Activated T-helper 1 cell treated with anti-CD3 and anti-CD28 coated beads, Interleukin-12 subunit alpha, Interleukin-12 subunit beta, Interleukin-2, Interleukin-4 antibody, amounts not matched to agents 30 ng/mL and 10 ng/mL and 1 ng/mL, durations not matched to agents 14 hours and 24 hours and 36 hours (primary cell): ENCODE results near the gene CCNE1. TPM values are rescaled to one million over a fixed set of nuclear protein-coding genes. Genes with fewer than 3 reads are reported as not detected.

ENCODE experiments used
- DNase-seq: peaks from one replicate; pipeline ENCODE4 v3.0.0; 2021; ENCODE audit warnings: low spot score
- H3K27ac Mint-ChIP-seq: one replicate; pipeline ENCODE4 v1.8.0; 2021; ENCODE audit warnings: mild to moderate bottlenecking, mixed read lengths
- H3K27me3 Mint-ChIP-seq: one replicate; pipeline ENCODE4 v1.8.0; 2022; ENCODE audit warnings: mild to moderate bottlenecking, moderate library complexity, mixed read lengths; ENCODE audit not compliant: insufficient read depth
- H3K36me3 Mint-ChIP-seq: one replicate; pipeline ENCODE4 v1.8.0; 2021; ENCODE audit warnings: low read depth, mixed read lengths
- H3K4me1 Mint-ChIP-seq: one replicate; pipeline ENCODE4 v1.8.0; 2021; ENCODE audit warnings: low read depth, mixed read lengths
- H3K4me3 Mint-ChIP-seq: one replicate; pipeline ENCODE4 v1.8.0; 2021; ENCODE audit warnings: mild to moderate bottlenecking, moderate library complexity, mixed read lengths
- H3K9me3 Mint-ChIP-seq: one replicate; pipeline ENCODE4 v1.8.0; 2021; ENCODE audit warnings: mixed read lengths
- intact Hi-C: fragments of 100-400 bp; cut with micrococcal nuclease; formaldehyde crosslinking; loops from one replicate; pipeline ENCODE4 v1.15.1; 2024
- total RNA-seq: library from RNA; stranded (reverse); gene quantifications from 2 replicates; pipeline ENCODE4 v1.2.3, GENCODE V29; 2022

The CCNE1 gene
- total RNA-seq, 1 donor from 2014 or later: 58.4 TPM

GRCh38 chr19:29833614-29834261 lies 21.9 kb downstream of the CCNE1 start:
- intact Hi-C loops: loop anchor here (10.0 kb wide), 3 partner anchors 249 to 1511 kb away; partner anchors contain the start of genes TSHZ3 and UQCRFS1
- Mint-ChIP-seq H3K36me3 (peaks cover 1% of the 10 kb centered on the region), H3K4me3 (no peak overlapping the region), H3K27ac (peak overlapping the region; percentile 52), H3K9me3 (no peaks in the 10 kb centered on the region), H3K27me3 (no peaks in the 10 kb centered on the region), H3K4me1 (peaks cover 72% of the 10 kb centered on the region)
- DNase-seq: no peak

GRCh38 chr19:29834991-29835846 lies 23.4 kb downstream of the CCNE1 start:
- Mint-ChIP-seq H3K9me3 (no peaks in the 10 kb centered on the region), H3K27ac (peak overlapping the region; percentile 44), H3K36me3 (peaks cover 1% of the 10 kb centered on the region), H3K4me1 (peaks cover 74% of the 10 kb centered on the region), H3K27me3 (no peaks in the 10 kb centered on the region), H3K4me3 (no peak overlapping the region)
- intact Hi-C loops: loop anchor here (10.0 kb wide), 3 partner anchors 250 to 1510 kb away; partner anchors contain the start of genes TSHZ3 and UQCRFS1
- DNase-seq: no peak

GRCh38 chr19:29836409-29836825 lies 24.6 kb downstream of the CCNE1 start:
- H3K9me3 Mint-ChIP-seq: no peaks in the 10 kb centered on the region
- peak; percentile 72 for DNase-seq
- peaks cover 69% of the 10 kb centered on the region for H3K4me1 Mint-ChIP-seq
- intact Hi-C loops: loop anchor here (2.0 to 10.0 kb wide), 5 partner anchors 36 to 1508 kb away; partner anchors contain the start of genes TSHZ3 and UQCRFS1
- H3K27me3 Mint-ChIP-seq: no peaks in the 10 kb centered on the region
- peak overlapping the region; percentile 93 for H3K27ac Mint-ChIP-seq
- H3K36me3 Mint-ChIP-seq: peaks cover 1% of the 10 kb centered on the region
- peak overlapping the region; percentile 69 for H3K4me3 Mint-ChIP-seq

GRCh38 chr19:29837448-29837981 lies 25.7 kb downstream of the CCNE1 start:
- H3K9me3 Mint-ChIP-seq: no peaks in the 10 kb centered on the region

GRCh38 chr19:29837996-29838395 lies 26.2 kb downstream of the CCNE1 start:
- H3K9me3 Mint-ChIP-seq: no peaks in the 10 kb centered on the region
- no peak overlapping the region for H3K4me3 Mint-ChIP-seq
- H3K36me3 Mint-ChIP-seq: peaks cover 1% of the 10 kb centered on the region
- H3K27ac Mint-ChIP-seq: peak overlapping the region; percentile 99
- H3K4me1 Mint-ChIP-seq: peaks cover 67% of the 10 kb centered on the region
- H3K27me3 Mint-ChIP-seq: no peaks in the 10 kb centered on the region
- intact Hi-C loops: loop anchor here (1.0 to 10.0 kb wide), 9 partner anchors 7 to 1507 kb away; partner anchors contain the start of genes CCNE1, TSHZ3, UQCRFS1 and URI1
- no peak for DNase-seq

More at GRCh38 chr19:29837448-29837981, 25.7 kb downstream of the CCNE1 start:
- Mint-ChIP-seq H3K27me3 (no peaks in the 10 kb centered on the region), H3K27ac (peak overlapping the region; percentile 99), H3K36me3 (peaks cover 1% of the 10 kb centered on the region), H3K4me1 (peaks cover 68% of the 10 kb centered on the region), H3K4me3 (peak overlapping the region; percentile 77)
- intact Hi-C loops: loop anchor here (1.0 to 10.0 kb wide), 9 partner anchors 8 to 1507 kb away; partner anchors contain the start of genes CCNE1, TSHZ3, UQCRFS1 and URI1
- peak; percentile 64 for DNase-seq

GRCh38 chr19:29840066-29840950 lies 28.5 kb downstream of the CCNE1 start:
- Mint-ChIP-seq H3K36me3 (peaks cover 1% of the 10 kb centered on the region), H3K27me3 (peaks cover 2% of the 10 kb centered on the region), H3K27ac (no peak overlapping the region), H3K9me3 (no peaks in the 10 kb centered on the region), H3K4me3 (no peak overlapping the region), H3K4me1 (peaks cover 48% of the 10 kb centered on the region)
- intact Hi-C loops: no loop called here
- no peak for DNase-seq

GRCh38 chr19:29841209-29841558 lies 29.4 kb downstream of the CCNE1 start:
- Mint-ChIP-seq H3K9me3 (no peaks in the 10 kb centered on the region), H3K27me3 (peaks cover 2% of the 10 kb centered on the region), H3K4me1 (peaks cover 51% of the 10 kb centered on the region), H3K36me3 (no peaks in the 10 kb centered on the region), H3K4me3 (no peak overlapping the region), H3K27ac (no peak overlapping the region)
- DNase-seq: no peak
- intact Hi-C loops: no loop called here

- no peak overlapping the region for H3K4me3 Mint-ChIP-seq
- H3K27me3 Mint-ChIP-seq: peaks cover 2% of the 10 kb centered on the region
- no peak for DNase-seq
- H3K27ac Mint-ChIP-seq: no peak overlapping the region
- no peaks in the 10 kb centered on the region for H3K36me3 Mint-ChIP-seq
- intact Hi-C loops: no loop called here
- H3K4me1 Mint-ChIP-seq: peaks cover 46% of the 10 kb centered on the region
- no peaks in the 10 kb centered on the region for H3K9me3 Mint-ChIP-seq
These were observed 30.0 kb downstream of the CCNE1 start for GRCh38 chr19:29841559-29842367.

- intact Hi-C loops: no loop called here
- peaks cover 37% of the 10 kb centered on the region for H3K4me1 Mint-ChIP-seq
- H3K9me3 Mint-ChIP-seq: no peaks in the 10 kb centered on the region
- H3K4me3 Mint-ChIP-seq: peak overlapping the region; percentile 26
- peaks cover 4% of the 10 kb centered on the region for H3K27me3 Mint-ChIP-seq
- H3K27ac Mint-ChIP-seq: no peak overlapping the region
- H3K36me3 Mint-ChIP-seq: no peaks in the 10 kb centered on the region
- no peak for DNase-seq
These were observed 30.8 kb downstream of the CCNE1 start for GRCh38 chr19:29842471-29843179.

- Mint-ChIP-seq H3K9me3 (no peaks in the 10 kb centered on the region), H3K36me3 (no peaks in the 10 kb centered on the region), H3K27ac (peak overlapping the region; percentile 34), H3K4me1 (peaks cover 31% of the 10 kb centered on the region), H3K27me3 (peaks cover 4% of the 10 kb centered on the region), H3K4me3 (peak overlapping the region; percentile 77)
- no peak for DNase-seq
- intact Hi-C loops: loop anchor here (1.0 to 2.0 kb wide), 3 partner anchors 13 to 237 kb away; partner anchors contain the start of gene POP4
These were observed 31.6 kb downstream of the CCNE1 start for GRCh38 chr19:29843180-29844051.
